OCI-LY7 (cell line): Measurements from ENCODE around the gene STPG1. TPM values are rescaled to one million over a fixed set of nuclear protein-coding genes. Genes with fewer than 3 reads are reported as not detected.

ENCODE experiments used
- BruUV-seq: library from RNA; stranded (reverse); fragments of 400-500 nt; replicated peaks from 2 replicates; lab custom pipeline; 2021; lab: Mats Ljungman, UMichigan
- CTCF ChIA-PET: fragments of 300-600 bp; sonication (Branson Sonifier 250); formaldehyde crosslinking; loops from one replicate; lab custom pipeline; 2022; ENCODE audit warnings: antibody characterized with exemption; ENCODE audit not compliant: unreplicated experiment; lab: Charles Lee
- POLR2A ChIA-PET: fragments of 300-600 bp; sonication (Branson Sonifier 250); formaldehyde crosslinking; loops from one replicate; lab custom pipeline; 2022; ENCODE audit warnings: antibody characterized with exemption; lab: Charles Lee
- DNase-seq: peaks from one replicate; pipeline ENCODE4 v3.0.0-alpha.2; 2015; ENCODE audit warnings: low spot score
- H2AFZ ChIP-seq: fragments of 200-600 bp; sonication (generic), shearing (Covaris generic); 2 replicates; pipeline ENCODE4 v1.6.1; 2014; ENCODE audit warnings: mild to moderate bottlenecking, antibody characterized with exemption, low read length, moderate library complexity
- H3K27ac ChIP-seq: fragments of 200-600 bp; sonication (generic); 2 replicates; pipeline ENCODE4 v1.5.1; 2014; ENCODE audit warnings: mixed run types, low read depth, mild to moderate bottlenecking, moderate library complexity, low read length, inconsistent platforms; ENCODE audit not compliant: poor library complexity, severe bottlenecking
- H3K36me3 ChIP-seq: fragments of 200-600 bp; sonication (generic); 2 replicates; pipeline ENCODE4 v1.6.1; 2014; ENCODE audit warnings: mild to moderate bottlenecking, antibody characterized with exemption, low read length, moderate library complexity, mixed read lengths; ENCODE audit not compliant: insufficient read depth
- H3K4me1 ChIP-seq: fragments of 200-600 bp; sonication (generic); 2 replicates; pipeline ENCODE4 v1.5.1; 2014; ENCODE audit warnings: mild to moderate bottlenecking, low read length; ENCODE audit not compliant: insufficient read depth, poor library complexity, severe bottlenecking
- H3K4me2 ChIP-seq: fragments of 200-600 bp; sonication (generic); 2 replicates; pipeline ENCODE4 v1.6.1; 2014; ENCODE audit warnings: mild to moderate bottlenecking, low read length
- H3K4me3 ChIP-seq: fragments of 200-600 bp; sonication (generic); 2 replicates; pipeline ENCODE4 v1.5.1; 2014; ENCODE audit warnings: mild to moderate bottlenecking, low read depth, low read length; ENCODE audit not compliant: poor library complexity, severe bottlenecking
- H3K79me2 ChIP-seq: fragments of 200-600 bp; sonication (generic); 2 replicates; pipeline ENCODE4 v1.6.1; 2016; ENCODE audit warnings: low read depth, mild to moderate bottlenecking, low read length, moderate library complexity, mixed read lengths; ENCODE audit not compliant: insufficient read depth
- H3K9me2 ChIP-seq: fragments of 200-600 bp; sonication (generic); 2 replicates; pipeline ENCODE4 v1.6.1; 2016; ENCODE audit warnings: mild to moderate bottlenecking, low read length, mixed read lengths; ENCODE audit not compliant: insufficient read depth
- H3K9me3 ChIP-seq: fragments of 200-600 bp; sonication (generic); 2 replicates; pipeline ENCODE4 v1.6.1; 2014; ENCODE audit warnings: mild to moderate bottlenecking, mixed run types, low read length, mixed read lengths
- H4K20me1 ChIP-seq: fragments of 200-600 bp; sonication (generic); 2 replicates; pipeline ENCODE4 v1.6.1; 2014; ENCODE audit warnings: mild to moderate bottlenecking, antibody characterized with exemption, low read length, moderate library complexity, mixed read lengths; ENCODE audit not compliant: insufficient read depth
- CTCF ChIP-seq: fragments of 200-600 bp; sonication (generic); conservative IDR thresholded peaks from 2 replicates; pipeline ENCODE4 v1.5.1; 2014; ENCODE audit warnings: mild to moderate bottlenecking, antibody characterized with exemption, low read length, moderate library complexity, mixed read lengths
- EZH2phosphoT487 ChIP-seq: fragments of 200-600 bp; sonication (generic); IDR thresholded peaks from 2 replicates; pipeline ENCODE4 v1.6.1; 2018; ENCODE audit warnings: low read depth, borderline replicate concordance, mild to moderate bottlenecking, mixed run types, antibody characterized with exemption, low read length, moderate library complexity, mixed read lengths
- intact Hi-C: fragments of 100-400 bp; cut with micrococcal nuclease; formaldehyde crosslinking; loops from one replicate; pipeline ENCODE4 v1.10.0; 2022; ENCODE audit not compliant: unreplicated experiment
- total RNA-seq, 2 experiments: library from RNA; depleted of rRNA in 1 of 2; stranded (reverse); fragments of >200 nt in 1 of 2; shearing (Covaris generic) in 1 of 2; gene quantifications; 2 replicates each; pipeline ENCODE4 v1.2.3, GENCODE V29; 2014 to 2022

STPG1 gene
- total RNA-seq, 2 experiments from 2014 or later, result 5.1 to 9.6 TPM

GRCh38 chr1:24443241-24443656 lies 29.7 kb upstream of the STPG1 start:
- CTCF ChIA-PET, result no interaction called here
- POLR2A ChIA-PET, result interaction anchor here (0.6 to 1.6 kb wide), 11 partner anchors 9 to 546 kb away, joined by 3 to 6 read pairs (median 3); no protein-coding TSS in a partner anchor
- Histone ChIP-seq H3K36me3 (peaks cover 13% of the 10 kb centered on the region), H3K4me2 (no peak overlapping the region), H4K20me1 (no peaks in the 10 kb centered on the region), H2AFZ (no peak overlapping the region), H3K9me3 (no peaks in the 10 kb centered on the region), H3K79me2 (no peaks in the 10 kb centered on the region), H3K9me2 (no peaks in the 10 kb centered on the region), H3K4me1 (no peaks in the 10 kb centered on the region), H3K27ac (no peak overlapping the region), H3K4me3 (no peak overlapping the region)
- no TSS peak for BruUV-seq
- intact Hi-C loops, result no loop called here
- no peak for TF ChIP-seq CTCF
- no peak for DNase-seq

- H3K9me2 ChIP-seq, result no peaks in the 10 kb centered on the region
- peaks cover 13% of the 10 kb centered on the region for H3K36me3 ChIP-seq
- H2AFZ ChIP-seq, result no peak overlapping the region
- TF ChIP-seq EZH2phosphoT487, result no peak
- TF ChIP-seq CTCF, result no peak
- no peak for DNase-seq
- no peaks in the 10 kb centered on the region for H4K20me1 ChIP-seq
- no peaks in the 10 kb centered on the region for H3K9me3 ChIP-seq
- ChIA-PET CTCF (no interaction called here), POLR2A (interaction anchor here (0.5 to 1.6 kb wide), 10 partner anchors 9 to 546 kb away, joined by 3 to 6 read pairs (median 4); no protein-coding TSS in a partner anchor)
- H3K79me2 ChIP-seq, result no peaks in the 10 kb centered on the region
- intact Hi-C loops, result no loop called here
- H3K27ac ChIP-seq, result no peak overlapping the region
- no peak overlapping the region for H3K4me3 ChIP-seq
- BruUV-seq, result no TSS peak
- no peaks in the 10 kb centered on the region for H3K4me1 ChIP-seq
- no peak overlapping the region for H3K4me2 ChIP-seq
Measured at GRCh38 chr1:24442764-24443163, 29.2 kb upstream of the STPG1 start.

GRCh38 chr1:24441996-24442668 lies 28.6 kb upstream of the STPG1 start:
- DNase-seq, result no peak
- Histone ChIP-seq H3K4me2 (no peak overlapping the region), H3K9me2 (no peaks in the 10 kb centered on the region), H3K36me3 (peaks cover 10% of the 10 kb centered on the region), H3K9me3 (no peaks in the 10 kb centered on the region), H3K79me2 (no peaks in the 10 kb centered on the region), H3K4me3 (no peak overlapping the region), H3K4me1 (no peaks in the 10 kb centered on the region), H2AFZ (no peak overlapping the region), H4K20me1 (no peaks in the 10 kb centered on the region), H3K27ac (no peak overlapping the region)
- intact Hi-C loops, result no loop called here
- ChIA-PET POLR2A (interaction anchor here (0.5 to 1.6 kb wide), 6 partner anchors 18 to 171 kb away, joined by 3 to 6 read pairs (median 4); no protein-coding TSS in a partner anchor), CTCF (no interaction called here)
- BruUV-seq, result no TSS peak
- TF ChIP-seq CTCF, result no peak
- TF ChIP-seq EZH2phosphoT487, result no peak
